H1 (cell line): ENCODE measurements around the gene DUSP7. TPM values are rescaled to one million over a fixed set of nuclear protein-coding genes. Genes with fewer than 3 reads are reported as not detected.

Experiments
- CTCF ChIA-PET: fragments of 300-600 bp; sonication (Branson Sonifier 250); formaldehyde crosslinking; loops from one replicate; lab custom pipeline; 2021; ENCODE audit not compliant: partially characterized antibody; lab: Charles Lee
- POLR2A ChIA-PET: fragments of 300-600 bp; sonication (Branson Sonifier 250); formaldehyde crosslinking; loops from one replicate; lab custom pipeline; 2021; ENCODE audit warnings: inconsistent platforms; ENCODE audit not compliant: partially characterized antibody; lab: Charles Lee
- DNase-seq, 2 experiments: peaks; one replicate each; pipeline versions ENCODE4 v3.0.0 to v3.0.0-alpha.2; 2010 to 2022; ENCODE audit warnings: low spot score in 2 of 2, low read depth in 1 of 2, mixed read lengths in 1 of 2
- FAIRE-seq: peaks from 2 replicates; lab custom pipeline; 2011; peaks lifted over from hg19 to GRCh38; lab: Jason Lieb, UNC
- H2AFZ ChIP-seq: 2 replicates; pipeline ENCODE4 v1.8.1; 2012; ENCODE audit warnings: low read length, inconsistent platforms
- H2AK5ac ChIP-seq: 2 replicates; pipeline ENCODE4 v1.6.1; 2013; ENCODE audit warnings: low read depth, low read length
- H2BK120ac ChIP-seq: replicated peaks from 2 replicates; pipeline ENCODE3; 2013; ENCODE audit warnings: low read depth, low read length, inconsistent platforms
- H2BK12ac ChIP-seq: 2 replicates; pipeline ENCODE4 v1.6.1; 2013; ENCODE audit warnings: low read depth, low read length
- H2BK15ac ChIP-seq: 2 replicates; pipeline ENCODE4 v1.6.1; 2013; ENCODE audit warnings: low read length
- H2BK20ac ChIP-seq: 2 replicates; pipeline ENCODE4 v1.6.1; 2013; ENCODE audit warnings: low read length
- H2BK5ac ChIP-seq: 2 replicates; pipeline ENCODE4 v1.6.1; 2013; ENCODE audit warnings: low read depth, low read length
- H3K14ac ChIP-seq: 2 replicates; pipeline ENCODE4 v1.6.1; 2013; ENCODE audit warnings: inconsistent platforms; ENCODE audit not compliant: insufficient read length
- H3K18ac ChIP-seq: 2 replicates; pipeline ENCODE4 v1.6.1; 2013; ENCODE audit warnings: low read length; ENCODE audit errors: extremely low read depth
- H3K23ac ChIP-seq: 2 replicates; pipeline ENCODE4 v1.6.1; 2013; ENCODE audit warnings: inconsistent platforms; ENCODE audit not compliant: insufficient read length
- H3K23me2 ChIP-seq: 2 replicates; pipeline ENCODE4 v1.6.1; 2013; ENCODE audit warnings: low read depth, low read length
- H3K27ac ChIP-seq: 2 replicates; pipeline ENCODE4 v1.6.1; 2011; ENCODE audit warnings: low read depth, low read length, inconsistent platforms
- H3K27me3 ChIP-seq, 4 experiments: replicated peaks in 1 of 4; 1 replicate in 1 of 4; 2 replicates in 3 of 4; pipeline versions ENCODE4 v1.6.1 to v1.8.1; 2011 to 2013; ENCODE audit warnings: low read length in 3 of 4, mild to moderate bottlenecking in 3 of 4, inconsistent platforms in 2 of 4, mixed read lengths in 2 of 4, moderate library complexity in 1 of 4; ENCODE audit not compliant: control insufficient read depth in 3 of 4, insufficient read depth in 3 of 4; ENCODE audit errors: extremely low read depth in 1 of 4
- H3K36me3 ChIP-seq, 4 experiments: 2 replicates each; pipeline versions ENCODE4 v1.6.1 to v1.8.1; 2011 to 2013; ENCODE audit warnings: mild to moderate bottlenecking in 4 of 4, low read length in 3 of 4, moderate library complexity in 2 of 4, control low read depth in 1 of 4, inconsistent platforms in 1 of 4; ENCODE audit not compliant: insufficient read depth in 4 of 4, control insufficient read depth in 2 of 4
- H3K4ac ChIP-seq: replicated peaks from 2 replicates; pipeline ENCODE3; 2013; ENCODE audit warnings: low read length, low read depth, mixed read lengths, inconsistent platforms; ENCODE audit not compliant: insufficient read length
- H3K4me1 ChIP-seq, 4 experiments: replicated peaks in 1 of 4; 1 replicate in 1 of 4; 2 replicates in 3 of 4; pipeline versions ENCODE4 v1.6.1 to v1.8.1; 2011 to 2013; ENCODE audit warnings: low read length in 3 of 4, inconsistent platforms in 2 of 4, mixed read lengths in 1 of 4; ENCODE audit not compliant: insufficient read depth in 4 of 4, control insufficient read depth in 3 of 4
- H3K4me2 ChIP-seq, 2 experiments: 2 replicates each; pipeline versions ENCODE4 v1.6.1 to v1.8.1; 2011 to 2013; ENCODE audit warnings: low read depth in 2 of 2, low read length in 2 of 2, control low read depth in 1 of 2, inconsistent platforms in 1 of 2, mild to moderate bottlenecking in 1 of 2; ENCODE audit not compliant: insufficient read depth in 1 of 2
- H3K4me3 ChIP-seq, 4 experiments: fragments of 200-600, 300-600 bp in 1 of 4; sonication (generic), shearing (Covaris generic), sonication (Bioruptor Twin) in 1 of 4; 2 replicates each; pipeline versions ENCODE4 v1.5.1 to v1.8.1; 2011 to 2016; ENCODE audit warnings: low read length in 4 of 4, low read depth in 3 of 4, control low read depth in 2 of 4, inconsistent platforms in 2 of 4, mild to moderate bottlenecking in 2 of 4, mixed read lengths in 1 of 4, moderate library complexity in 1 of 4; ENCODE audit not compliant: insufficient read depth in 2 of 4; ENCODE audit errors: extremely low read depth in 1 of 4
- H3K56ac ChIP-seq: replicated peaks from 2 replicates; pipeline ENCODE3; 2013; ENCODE audit warnings: low read depth, mild to moderate bottlenecking, mixed read lengths, low read length, inconsistent platforms; ENCODE audit not compliant: insufficient read length
- H3K79me1 ChIP-seq: 2 replicates; pipeline ENCODE4 v1.6.1; 2013; ENCODE audit warnings: low read depth, low read length, control low read depth
- H3K79me2 ChIP-seq, 2 experiments: 2 replicates each; pipeline versions ENCODE4 v1.6.1 to v1.8.1; 2012 to 2013; ENCODE audit warnings: low read length in 2 of 2, mild to moderate bottlenecking in 2 of 2, inconsistent platforms in 1 of 2; ENCODE audit not compliant: insufficient read depth in 2 of 2, control insufficient read depth in 1 of 2
- H3K9ac ChIP-seq, 4 experiments: replicated peaks in 1 of 4; 1 replicate in 1 of 4; 2 replicates in 3 of 4; pipeline versions ENCODE4 v1.6.1 to v1.8.1; 2011 to 2013; ENCODE audit warnings: low read depth in 3 of 4, low read length in 3 of 4, control low read depth in 2 of 4, mild to moderate bottlenecking in 2 of 4, moderate library complexity in 2 of 4, inconsistent platforms in 1 of 4; ENCODE audit errors: extremely low read depth in 1 of 4
- H3K9me3 ChIP-seq, 2 experiments: 2 replicates each; pipeline versions ENCODE4 v1.6.1 to v1.8.1; 2012 to 2013; ENCODE audit warnings: mild to moderate bottlenecking in 2 of 2, moderate library complexity in 2 of 2, control low read depth in 1 of 2, inconsistent platforms in 1 of 2, low read depth in 1 of 2, low read length in 1 of 2, mixed read lengths in 1 of 2; ENCODE audit not compliant: insufficient read depth in 2 of 2
- H4K20me1 ChIP-seq, 2 experiments: replicated peaks in 1 of 2; 2 replicates each; pipeline versions ENCODE3 to v1.8.1; 2011 to 2013; ENCODE audit warnings: inconsistent platforms in 2 of 2, low read length in 2 of 2, mild to moderate bottlenecking in 1 of 2; ENCODE audit not compliant: insufficient read depth in 2 of 2, control insufficient read depth in 1 of 2
- H4K5ac ChIP-seq: 2 replicates; pipeline ENCODE4 v1.6.1; 2013; ENCODE audit warnings: low read length, low read depth, mixed read lengths, inconsistent platforms; ENCODE audit not compliant: insufficient read length
- H4K8ac ChIP-seq: 2 replicates; pipeline ENCODE4 v1.8.0; 2013; ENCODE audit warnings: mild to moderate bottlenecking, moderate library complexity, low read length, inconsistent platforms; ENCODE audit not compliant: insufficient read depth; ENCODE audit errors: extremely low read depth
- H4K91ac ChIP-seq: replicated peaks from 2 replicates; pipeline ENCODE3; 2013; ENCODE audit warnings: low read length, mixed read lengths, inconsistent platforms; ENCODE audit not compliant: insufficient read length
- ASH2L ChIP-seq: fragments of 200-600, 300-600 bp; sonication (generic); IDR thresholded peaks from one replicate; pipeline ENCODE4 v1.7.1; 2017; ENCODE audit warnings: low read length
- CBX5 ChIP-seq: fragments of 300-800, 300-1000 bp; sonication (generic); IDR thresholded peaks from 2 replicates; pipeline ENCODE4 v1.7.1; 2016; ENCODE audit warnings: antibody characterized with exemption, low read length, low read depth
- CEBPB ChIP-seq: IDR thresholded peaks from 2 replicates; pipeline ENCODE4 v1.6.1; 2012; ENCODE audit warnings: low read depth, low read length
- CREB1 ChIP-seq: IDR thresholded peaks from 2 replicates; pipeline ENCODE4 v1.6.1; 2012; ENCODE audit warnings: inconsistent platforms
- CTBP2 ChIP-seq: IDR thresholded peaks from 2 replicates; pipeline ENCODE4 v1.7.0; 2011; ENCODE audit warnings: borderline replicate concordance, mild to moderate bottlenecking, moderate library complexity, mixed read lengths, low read length; ENCODE audit not compliant: insufficient read depth, insufficient read length
- EP300 ChIP-seq, 2 experiments: IDR thresholded peaks; 1 replicate in 1 of 2; 2 replicates in 1 of 2; pipeline ENCODE4 v1.6.1; 2011 to 2012; ENCODE audit warnings: low read depth in 2 of 2, low read length in 2 of 2, mild to moderate bottlenecking in 2 of 2, borderline replicate concordance in 1 of 2, inconsistent platforms in 1 of 2, moderate library complexity in 1 of 2
- KDM4A ChIP-seq: IDR thresholded peaks from one replicate; pipeline ENCODE4 v1.7.1; 2012; ENCODE audit warnings: low read depth, mild to moderate bottlenecking, moderate library complexity, low read length, inconsistent platforms; ENCODE audit not compliant: severe bottlenecking
- MAFK ChIP-seq: IDR thresholded peaks from 2 replicates; pipeline ENCODE4 v1.6.1; 2012; ENCODE audit warnings: low read depth, mild to moderate bottlenecking, improper control_type of control experiment, low read length
- SIX5 ChIP-seq: IDR thresholded peaks from 2 replicates; pipeline ENCODE4 v1.6.1; 2011; ENCODE audit warnings: mild to moderate bottlenecking, low read depth, low read length
- SP4 ChIP-seq: IDR thresholded peaks from 2 replicates; pipeline ENCODE4 v1.6.1; 2012; ENCODE audit warnings: low read length, inconsistent platforms
- TAF7 ChIP-seq: optimal IDR thresholded peaks from 2 replicates; pipeline ENCODE3; 2011; ENCODE audit warnings: low read depth, mild to moderate bottlenecking, inconsistent platforms, low read length, moderate library complexity, borderline replicate concordance
- WGBS, 2 experiments: shearing (Covaris generic) in 1 of 2; methylation state at CpG; one replicate each; pipeline versions ENCODE4 v1.1.6 to v1.1.7; 2013 to 2015; ENCODE audit warnings: low lambda C conversion rate in 2 of 2, mixed read lengths in 2 of 2, inconsistent platforms in 1 of 2, low coverage in 1 of 2, missing lambda C conversion rate in 1 of 2; ENCODE audit not compliant: insufficient replicate concordance in 2 of 2, insufficient coverage in 1 of 2, insufficient read length in 1 of 2; ENCODE audit errors: extremely low coverage in 1 of 2, missing lambda C conversion rate in 1 of 2; 5-methylcytosine and 5-hydroxymethylcytosine counted together
- polyA plus RNA-seq, 7 experiments: library from polyadenylated mRNA; depleted of rRNA in 3 of 7; stranded (reverse) in 5 of 7; unstranded in 2 of 7; fragments of >200 nt in 5 of 7; fragments of 200-250 nt in 2 of 7; gene quantifications; 1 replicate in 5 of 7; 2 replicates in 1 of 7; 4 replicates in 1 of 7; pipeline versions ENCODE4 v1.2.1 to v1.2.3, GENCODE V29; 2011 to 2013; ENCODE audit warnings: missing spikeins in 2 of 7, mixed read lengths in 2 of 7
- total RNA-seq: library from RNA; stranded (reverse); fragmentation: NEBNext Ultra II Directional; extraction: Animal tissue kit (Norgen Biotek cat#: 25700); gene quantifications from 2 replicates; pipeline ENCODE4 v1.2.1, GENCODE V29; 2021

DUSP7 gene
- total and polyA plus RNA-seq, 2 of the 8 experiments (the other 6 are each of a cell fraction or from before 2014, with no cell fraction given), result 19.4 to 24.9 TPM

DNA sequence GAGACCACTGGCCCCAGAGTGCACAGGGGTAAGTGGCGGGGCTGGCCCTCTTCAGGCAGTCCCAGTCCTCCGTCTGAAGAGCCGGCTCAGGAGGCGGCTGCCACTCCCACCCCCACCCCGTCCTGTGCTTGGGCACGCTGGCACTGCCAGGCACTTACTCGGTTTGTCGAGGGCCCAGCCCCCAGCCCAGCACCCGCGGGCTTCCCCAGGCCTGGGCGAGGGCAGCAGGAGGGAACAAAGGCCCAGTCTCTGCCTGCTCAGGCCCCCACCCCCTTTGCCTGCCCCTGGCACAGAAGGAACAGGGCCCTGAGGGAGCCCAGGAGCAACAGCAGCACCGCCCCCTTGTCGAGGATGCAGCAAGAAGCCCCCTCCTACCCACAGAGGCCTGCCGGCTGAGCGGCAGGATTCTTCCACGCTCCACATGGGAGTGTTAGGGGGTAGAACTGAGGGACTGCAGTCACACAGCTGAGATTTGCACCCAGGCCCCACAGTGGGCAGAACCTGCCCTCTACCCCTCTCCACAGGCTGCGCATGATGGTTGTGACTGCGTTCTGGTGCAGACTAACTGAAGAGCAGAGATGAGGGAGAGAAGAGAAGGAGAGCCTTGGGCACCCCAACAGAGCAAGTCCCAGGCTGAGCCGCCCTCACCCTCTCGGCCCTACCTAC lies 8.9 kb downstream of the DUSP7 start:
- no peak for FAIRE-seq
- H4K91ac ChIP-seq, result no peak overlapping the region
- no peak overlapping the region for H3K27ac ChIP-seq
- peaks cover 0 to 8% (median 3%) of the 10 kb centered on the region in 4 experiments; a peak in 5 of 7 replicates for H3K4me1 ChIP-seq
- H3K4me2 ChIP-seq, result no peak overlapping the region
- H3K23me2 ChIP-seq, result no peaks in the 10 kb centered on the region
- ChIA-PET POLR2A (interaction anchor here (4.1 kb wide), 1 partner anchor 10 kb away, joined by 24 read pairs; the partner anchor contains the start of gene DUSP7), CTCF (interaction anchor here (0.6 to 33.0 kb wide), 9 partner anchors 10 to 292 kb away, joined by 3 to 984 read pairs (median 7); partner anchors contain the start of gene DUSP7)
- H3K79me2 ChIP-seq, result peaks cover 0 to 2% of the 10 kb centered on the region in 2 experiments; a peak in 1 of 4 replicates
- no peaks in the 10 kb centered on the region for H3K9me3 ChIP-seq
- H2BK120ac ChIP-seq, result no peak overlapping the region
- H2BK12ac ChIP-seq, result no peak overlapping the region
- peaks cover 0 to 11% (median 8%) of the 10 kb centered on the region in 4 experiments; a peak in 4 of 8 replicates for H3K36me3 ChIP-seq
- no peak overlapping the region for H3K23ac ChIP-seq
- no peak overlapping the region for H3K4me3 ChIP-seq
- H4K5ac ChIP-seq, result no peak overlapping the region
- H2BK20ac ChIP-seq, result no peak overlapping the region
- no peaks in the 10 kb centered on the region for H3K79me1 ChIP-seq
- no peak overlapping the region; the same call in 1 of the 2 replicates for H2BK5ac ChIP-seq
- H4K20me1 ChIP-seq, result no peaks in the 10 kb centered on the region
- no peak overlapping the region for H3K56ac ChIP-seq
- H3K9ac ChIP-seq, result no peak overlapping the region
- H3K14ac ChIP-seq, result no peak overlapping the region
- no peak overlapping the region for H2AFZ ChIP-seq
- no peak overlapping the region for H4K8ac ChIP-seq
- H3K27me3 ChIP-seq, result no peaks in the 10 kb centered on the region
- H3K18ac ChIP-seq, result no peak overlapping the region
- no peak overlapping the region for H2BK15ac ChIP-seq
- WGBS, 2 experiments, result 87% methylated on average over 19 of the region's 20 CpGs; no CpG with 5 or more reads in 1 of the 2 experiments
- DNase-seq, result no peak
- no peak overlapping the region for H3K4ac ChIP-seq
- H2AK5ac ChIP-seq, result no peak overlapping the region
- no peak for TF ChIP-seq KDM4A
- no peak for TF ChIP-seq TAF7
- TF ChIP-seq MAFK, result no peak
- no peak for TF ChIP-seq SP4
- TF ChIP-seq CBX5, result no peak
- no peak for TF ChIP-seq CTBP2
- TF ChIP-seq CREB1, result no peak
- TF ChIP-seq CEBPB, result no peak
- no peak for TF ChIP-seq EP300 (IDR thresholded peaks at IDR 0.05; ENCODE audit: borderline replicate concordance in 1 of 2, low read depth in 2 of 2, low read length in 2 of 2)
- TF ChIP-seq SIX5, result no peak
- TF ChIP-seq ASH2L, result no peak
